ENCODE results near the gene ANKRD34C.
"Not testable (repeated sequence)": the region's sequence is repeated elsewhere in the genome, so short reads cannot be mapped to it uniquely, and the experiment has no call there.

ANKRD34C gene

GRCh38 chr15:79311901-79312553 lies 29.5 kb downstream of the ANKRD34C start:
- DNase-seq: no peak

- no peak for DNase-seq
These were observed 31.7 kb downstream of the ANKRD34C start for GRCh38 chr15:79314186-79314585.

DNA sequence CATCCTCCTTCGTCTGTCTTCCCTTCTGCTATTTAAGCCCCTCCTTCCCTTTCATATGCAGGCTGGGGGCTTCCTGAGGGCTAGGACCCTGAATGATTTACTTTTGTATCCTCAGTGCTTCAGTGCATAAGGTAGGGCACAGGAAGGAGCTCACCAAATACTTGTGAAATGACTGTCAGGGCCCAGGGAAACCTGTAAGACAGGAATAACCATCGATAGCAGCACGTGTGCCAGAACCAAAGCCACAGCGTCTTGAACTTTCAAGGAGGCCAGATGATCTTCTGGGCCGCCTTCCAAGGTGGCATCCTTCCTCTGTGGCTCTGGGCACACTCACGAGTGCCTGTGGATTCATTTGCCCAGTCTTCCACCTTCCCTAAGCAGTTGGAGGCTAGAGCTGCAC lies 32.3 kb downstream of the ANKRD34C start:
- no peak for DNase-seq

- DNase-seq: no peak
These were observed 33.3 kb downstream of the ANKRD34C start for GRCh38 chr15:79315623-79316328.

- DNase-seq: no peak
These were observed 34.3 kb downstream of the ANKRD34C start for GRCh38 chr15:79316864-79317263.

- DNase-seq: not testable (repeated sequence)
These were observed 37.5 kb downstream of the ANKRD34C start for GRCh38 chr15:79319973-79320372.

- DNase-seq: no peak
These were observed 39.4 kb downstream of the ANKRD34C start for GRCh38 chr15:79321876-79322275.

DNA sequence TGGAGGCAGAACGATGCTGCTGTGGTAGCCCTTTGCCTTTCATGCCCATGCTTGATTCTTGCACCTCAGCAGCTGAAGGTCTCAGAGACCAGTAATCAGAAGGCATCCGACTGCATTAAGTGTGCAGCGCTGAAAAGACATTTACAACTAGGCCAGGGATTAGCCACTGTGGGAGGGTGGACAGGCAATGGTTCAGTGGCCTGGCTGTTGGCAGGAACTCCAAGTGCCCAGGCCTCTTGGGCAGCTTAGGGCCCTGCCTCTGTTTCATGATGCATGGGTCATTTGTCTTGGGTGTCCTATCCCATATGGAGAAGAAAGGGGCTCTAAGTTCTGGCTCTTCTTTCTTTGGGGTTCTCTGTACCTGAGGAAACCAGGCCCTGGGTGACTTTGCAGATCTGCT lies 39.8 kb downstream of the ANKRD34C start:
- no peak for DNase-seq

DNA sequence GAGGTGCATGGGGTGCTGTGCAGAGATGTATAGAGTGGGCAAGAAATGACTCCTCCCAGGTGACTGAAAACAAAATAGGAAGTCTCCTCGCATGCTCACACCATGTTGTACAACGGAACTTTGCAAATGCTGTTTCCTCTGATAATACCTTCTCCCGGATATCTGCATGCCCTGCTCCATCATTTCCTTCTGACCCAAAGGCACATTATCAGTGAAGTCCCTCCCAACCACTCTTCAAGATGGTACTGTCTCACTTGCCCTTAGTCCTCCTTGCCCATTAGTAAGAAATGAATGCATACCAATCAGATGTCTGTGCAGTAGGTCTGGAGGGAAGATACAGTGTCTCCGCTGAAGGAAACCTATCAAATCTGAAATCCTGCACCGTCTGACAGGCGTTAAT lies 40.4 kb downstream of the ANKRD34C start:
- DNase-seq: no peak

DNA sequence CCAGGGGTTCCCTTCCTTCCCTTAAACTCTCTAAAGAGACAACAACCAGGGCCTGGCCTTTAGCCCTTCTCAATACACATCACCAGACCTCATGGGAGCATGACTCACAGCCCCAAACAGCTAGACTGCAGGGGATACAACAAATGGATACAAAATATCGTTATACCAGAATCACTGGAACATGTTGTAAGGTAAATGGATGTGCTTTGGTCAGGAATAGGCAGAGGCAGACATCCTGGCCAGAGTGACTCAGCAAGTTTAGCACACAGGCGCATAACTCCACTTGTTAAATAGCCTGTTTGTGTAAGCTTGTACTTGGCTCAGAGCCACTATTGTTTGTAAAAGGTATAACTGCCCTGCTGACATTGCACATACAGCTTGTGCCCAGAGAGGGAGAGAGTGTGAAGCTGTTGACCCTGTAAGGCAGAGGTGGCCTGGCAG lies 46.7 kb downstream of the ANKRD34C start:
- DNase-seq: no peak
